ENCODE data around the gene KIRREL3. TPM values are rescaled to one million over a fixed set of nuclear protein-coding genes. Genes with fewer than 3 reads are reported as not detected.

Gene KIRREL3
- polyA plus RNA-seq, 1 of the 3 experiments (the other 2 are of a cell fraction), result 3.7 TPM

- Histone ChIP-seq H3K36me3 (replicated peaks in 1 of 2; ENCODE audit: control insufficient read depth in 1 of 2, insufficient read depth in 2 of 2, low read length in 1 of 2) (peaks cover 0 to 5% of the 10 kb centered on the region in 2 experiments), H3K27ac (ENCODE audit: low read depth in 2 of 2, low read length in 1 of 2) (no peak overlapping the region), H3K4me3 (ENCODE audit: low read depth in 2 of 2, low read length in 1 of 2) (no peak overlapping the region), H3K9me2 (no peaks in the 10 kb centered on the region), H2AFZ (ENCODE audit: low read depth) (no peak overlapping the region), H3F3A (replicated peaks; ENCODE audit: insufficient read depth) (no peaks in the 10 kb centered on the region), H3K4me1 (ENCODE audit: control insufficient read depth in 1 of 2, insufficient read depth in 2 of 2, low read depth in 1 of 2, low read length in 1 of 2) (no peaks in the 10 kb centered on the region), H3K9ac (no peak overlapping the region), H3K4me2 (no peak overlapping the region), H4K20me1 (ENCODE audit: insufficient read depth) (no peaks in the 10 kb centered on the region), H3K9me3 (no peaks in the 10 kb centered on the region), H3K27me3 (ENCODE audit: insufficient read depth) (no peaks in the 10 kb centered on the region), H3K79me2 (ENCODE audit: insufficient read depth) (peaks cover 6% of the 10 kb centered on the region; the same call in 1 of the 2 replicates)
- WGBS (ENCODE audit: low lambda C conversion rate), result 81% methylated on average over 5 of the region's 5 CpGs
- ChIA-PET POLR2A (no interaction called here), CTCF (interaction anchor here (0.6 to 1.6 kb wide), 3 partner anchors 17 to 25 kb away, joined by 3 to 4 read pairs (median 3); no protein-coding TSS in a partner anchor)
- TF ChIP-seq PBX3 (IDR thresholded peaks at IDR 0.05) (no peak), EP300 (IDR thresholded peaks at IDR 0.05; ENCODE audit: borderline replicate concordance in 1 of 2, low read depth in 1 of 2, low read length in 1 of 2) (no peak), TAF1 (IDR thresholded peaks at IDR 0.05; ENCODE audit: borderline replicate concordance, low read depth, low read length) (no peak), RFX5 (IDR thresholded peaks at IDR 0.05; ENCODE audit: low read length) (no peak), SMC3 (IDR thresholded peaks at IDR 0.05; ENCODE audit: low read depth, low read length) (no peak), TEAD4 (IDR thresholded peaks at IDR 0.05; ENCODE audit: borderline replicate concordance, insufficient read depth) (no peak), IRF3 (IDR thresholded peaks at IDR 0.05; ENCODE audit: low read depth, low read length) (no peak), JUND (IDR thresholded peaks at IDR 0.05) (no peak)
- no peak for DNase-seq
These were observed 29.3 kb downstream of the KIRREL3 start for GRCh38 chr11:126971305-126971704.

- WGBS (ENCODE audit: low lambda C conversion rate), result 52% methylated on average over 6 of the region's 6 CpGs
These were observed 30.6 kb downstream of the KIRREL3 start for GRCh38 chr11:126969865-126970479.

More at GRCh38 chr11:126969865-126970479, 30.6 kb downstream of the KIRREL3 start:
- Histone ChIP-seq H3K27me3 (ENCODE audit: insufficient read depth) (no peaks in the 10 kb centered on the region), H3K4me3 (ENCODE audit: low read depth in 2 of 2, low read length in 1 of 2) (no peak overlapping the region; a peak in 1 of 4 replicates), H3K79me2 (ENCODE audit: insufficient read depth) (peaks cover 7% of the 10 kb centered on the region; the same call in 1 of the 2 replicates), H4K20me1 (ENCODE audit: insufficient read depth) (no peaks in the 10 kb centered on the region), H3K4me2 (peak overlapping the region; percentile 49; the same call in 1 of the 2 replicates), H3K27ac (ENCODE audit: low read depth in 2 of 2, low read length in 1 of 2) (peak overlapping the region in 1 of 2 experiments; percentile 59; a peak in 2 of 4 replicates), H3K9ac (0 out of 2 replicates have a peak overlapping the region, but pooled peaks have one; percentile 22), H2AFZ (ENCODE audit: low read depth) (peak overlapping the region; percentile 36), H3K9me2 (no peaks in the 10 kb centered on the region), H3F3A (replicated peaks; ENCODE audit: insufficient read depth) (no peaks in the 10 kb centered on the region), H3K4me1 (ENCODE audit: control insufficient read depth in 1 of 2, insufficient read depth in 2 of 2, low read depth in 1 of 2, low read length in 1 of 2) (no peaks in the 10 kb centered on the region), H3K36me3 (replicated peaks in 1 of 2; ENCODE audit: control insufficient read depth in 1 of 2, insufficient read depth in 2 of 2, low read length in 1 of 2) (peaks cover 0 to 5% of the 10 kb centered on the region in 2 experiments), H3K9me3 (no peaks in the 10 kb centered on the region)
- DNase-seq, result peak; percentile 40
- TF ChIP-seq USF2 (IDR thresholded peaks at IDR 0.05; ENCODE audit: borderline replicate concordance, low read depth, low read length) (no peak), MAX (IDR thresholded peaks at IDR 0.05; ENCODE audit: low read depth) (no peak), RAD21 (IDR thresholded peaks at IDR 0.05; ENCODE audit: low read length) (peak; percentile 71), EP300 (IDR thresholded peaks at IDR 0.05; ENCODE audit: borderline replicate concordance in 1 of 2, low read depth in 1 of 2, low read length in 1 of 2) (no peak), TCF12 (IDR thresholded peaks at IDR 0.05) (no peak), SIN3A (IDR thresholded peaks at IDR 0.05; ENCODE audit: borderline replicate concordance, low read depth, low read length) (no peak), SMC3 (IDR thresholded peaks at IDR 0.05; ENCODE audit: low read depth, low read length) (peak; percentile 71), TAF1 (IDR thresholded peaks at IDR 0.05; ENCODE audit: borderline replicate concordance, low read depth, low read length) (no peak), CTCF (IDR thresholded peaks at IDR 0.05) (peak; percentile 83)
- ChIA-PET POLR2A (no interaction called here), CTCF (interaction anchor here (0.6 to 4.4 kb wide), 10 partner anchors 9 to 529 kb away, joined by 3 to 29 read pairs (median 5); no protein-coding TSS in a partner anchor)

All from SK-N-SH (cell line).